A673 (cell line): ENCODE results near the gene OGDH. TPM values are rescaled to one million over a fixed set of nuclear protein-coding genes. Genes with fewer than 3 reads are reported as not detected.

Experiments used
- BruUV-seq: library from RNA; stranded (reverse); fragments of 400-500 nt; replicated peaks from 2 replicates; lab custom pipeline; 2021; lab: Mats Ljungman, UMichigan
- CTCF ChIA-PET: fragments of 300-600 bp; sonication (Branson Sonifier 250); formaldehyde crosslinking; loops from one replicate; lab custom pipeline; 2022; ENCODE audit warnings: antibody characterized with exemption; lab: Charles Lee
- POLR2A ChIA-PET: fragments of 300-600 bp; sonication (Branson Sonifier 250); formaldehyde crosslinking; loops from one replicate; lab custom pipeline; 2022; ENCODE audit warnings: antibody characterized with exemption; ENCODE audit not compliant: low non-redundant PET; lab: Charles Lee
- DNase-seq: peaks from one replicate; pipeline ENCODE4 v3.0.0-alpha.2; 2015; ENCODE audit warnings: low spot score
- H3K27ac ChIP-seq: fragments of 200-600 bp; sonication (generic); 2 replicates; pipeline ENCODE4 v1.5.1; 2016; ENCODE audit warnings: mixed run types, low read depth, mild to moderate bottlenecking, mixed read lengths, antibody characterized with exemption, low read length; ENCODE audit not compliant: poor library complexity, severe bottlenecking
- H3K27me3 ChIP-seq: fragments of 200-600 bp; sonication (generic); replicated peaks from 2 replicates; pipeline ENCODE4 v1.6.1; 2017; ENCODE audit warnings: mixed run types, low read depth, mild to moderate bottlenecking, mixed read lengths, antibody characterized with exemption, low read length; ENCODE audit not compliant: insufficient read depth, poor library complexity
- H3K36me3 ChIP-seq: fragments of 200-600 bp; sonication (generic); 2 replicates; pipeline ENCODE4 v1.6.1; 2016; ENCODE audit warnings: mixed run types, mild to moderate bottlenecking, mixed read lengths, antibody characterized with exemption, low read length; ENCODE audit not compliant: insufficient read depth, poor library complexity, severe bottlenecking
- H3K4me1 ChIP-seq: fragments of 200-600 bp; sonication (generic); 2 replicates; pipeline ENCODE4 v1.6.1; 2017; ENCODE audit warnings: mixed run types, mild to moderate bottlenecking, mixed read lengths, antibody characterized with exemption, low read length; ENCODE audit not compliant: insufficient read depth, poor library complexity, severe bottlenecking
- H3K4me3 ChIP-seq: fragments of 200-600 bp; sonication (generic); 2 replicates; pipeline ENCODE4 v1.5.1; 2016; ENCODE audit warnings: low read depth, mixed run types, mild to moderate bottlenecking, mixed read lengths, low read length; ENCODE audit not compliant: poor library complexity, severe bottlenecking
- H3K9me3 ChIP-seq: fragments of 200-600 bp; sonication (generic); 2 replicates; pipeline ENCODE4 v1.6.1; 2016; ENCODE audit warnings: mixed run types, low read depth, mild to moderate bottlenecking, mixed read lengths, antibody characterized with exemption, low read length; ENCODE audit not compliant: poor library complexity, severe bottlenecking
- EZH2 ChIP-seq: fragments of 200-600 bp; sonication (generic); IDR thresholded peaks from 2 replicates; pipeline ENCODE4 v1.6.1; 2017; ENCODE audit warnings: borderline replicate concordance, low read depth, mild to moderate bottlenecking, mixed read lengths, antibody characterized with exemption, low read length; ENCODE audit not compliant: poor library complexity, severe bottlenecking
- intact Hi-C: fragments of 100-400 bp; cut with micrococcal nuclease; formaldehyde crosslinking; loops from one replicate; pipeline ENCODE4 v1.10.0; 2022; ENCODE audit not compliant: unreplicated experiment
- total RNA-seq: library from RNA; stranded (reverse); gene quantifications from 2 replicates; pipeline ENCODE4 v1.2.3, GENCODE V29; 2021
- TF ChIP-seq, protein P1 (sequence below): fragments of 300-800, 200-600 bp; sonication (generic); conservative IDR thresholded peaks from 2 replicates; pipeline ENCODE4 v1.5.1; 2017; ENCODE audit warnings: low read depth, mild to moderate bottlenecking, antibody characterized with exemption, low read length, moderate library complexity, mixed read lengths

The OGDH gene
- total RNA-seq, 1 experiment from 2014 or later, result 111 TPM

DNA sequence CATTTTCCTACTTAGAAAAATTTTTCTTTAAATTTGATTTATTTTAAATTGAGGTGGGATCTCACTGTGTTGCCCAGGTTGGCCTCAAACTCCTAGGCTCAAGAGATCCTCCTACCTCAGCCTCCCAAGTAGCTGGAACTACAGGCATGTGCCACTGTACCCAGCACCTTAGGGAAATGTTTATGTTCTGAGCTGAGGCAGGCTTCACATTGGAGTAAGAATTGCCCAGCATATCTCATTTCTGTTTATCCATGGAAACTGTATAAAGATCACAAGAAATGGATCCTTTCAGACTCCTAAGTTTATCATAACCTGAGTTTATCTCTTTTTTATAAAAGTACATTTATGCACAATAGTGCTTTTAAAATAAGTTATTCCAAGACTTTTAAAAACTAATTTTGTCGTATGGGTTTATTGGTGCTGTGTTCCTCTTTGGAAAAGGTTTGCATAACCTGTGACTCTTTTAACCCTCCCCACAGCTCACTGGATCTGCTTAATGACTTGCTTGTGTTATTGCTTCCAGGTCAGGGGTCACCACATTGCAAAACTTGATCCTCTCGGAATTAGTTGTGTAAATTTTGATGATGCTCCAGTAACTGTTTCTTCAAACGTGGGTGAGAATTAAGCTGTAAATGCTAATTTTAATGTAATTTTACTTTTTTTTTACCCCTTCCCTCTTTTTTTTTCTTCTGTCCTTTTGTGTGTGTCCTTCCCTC, 40.7 kb downstream of the OGDH start:
- POLR2A ChIA-PET, result no interaction called here
- BruUV-seq, result no TSS peak

DNA sequence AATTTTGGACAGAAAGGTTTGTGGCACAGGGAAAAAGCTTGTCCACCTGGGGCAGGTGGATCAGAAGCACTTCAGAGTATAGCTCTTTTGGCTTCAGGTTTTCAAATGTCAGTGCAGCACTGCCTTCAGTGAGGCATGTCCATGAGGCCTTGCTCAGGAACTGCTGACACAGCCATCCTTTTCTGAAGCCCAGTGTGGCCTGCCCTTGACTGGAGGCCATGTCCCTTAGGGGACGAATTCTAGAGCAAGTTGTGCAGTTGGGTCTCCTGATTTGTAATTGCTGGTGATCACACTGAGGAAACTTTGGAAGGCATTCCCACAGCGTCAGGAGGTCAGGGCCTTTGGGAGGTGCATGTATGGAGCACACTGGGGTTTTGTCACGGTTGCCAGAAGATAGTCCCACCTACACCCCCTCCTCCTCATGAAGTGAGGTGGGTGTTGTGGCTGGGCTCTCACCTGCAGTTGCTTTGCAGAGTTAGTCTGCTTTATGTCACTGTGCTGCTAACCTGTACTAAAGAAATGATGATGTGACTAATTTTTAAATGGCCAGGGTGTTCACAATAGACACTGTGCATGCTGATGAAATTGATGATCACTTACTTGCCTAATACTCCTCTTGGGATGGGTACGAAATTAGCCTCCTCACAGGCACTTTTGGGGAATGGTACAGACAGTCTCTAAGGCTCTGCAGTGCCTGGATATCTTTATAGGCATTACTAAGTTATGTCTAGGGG, 41.7 kb downstream of the OGDH start:
- Histone ChIP-seq H3K27me3 (no peaks in the 10 kb centered on the region), H3K9me3 (no peaks in the 10 kb centered on the region)

More for the DNA sequence above, 40.7 kb downstream of the OGDH start:
- H3K27ac ChIP-seq, result no peak overlapping the region
- CTCF ChIA-PET, result interaction anchor here (0.5 kb wide), 1 partner anchor 108 kb away, joined by 3 read pairs; no protein-coding TSS in a partner anchor
- H3K27me3 ChIP-seq, result no peaks in the 10 kb centered on the region
- no peaks in the 10 kb centered on the region for H3K4me1 ChIP-seq
- no peaks in the 10 kb centered on the region for H3K9me3 ChIP-seq
- DNase-seq, result no peak
- TF ChIP-seq, protein P1, sequence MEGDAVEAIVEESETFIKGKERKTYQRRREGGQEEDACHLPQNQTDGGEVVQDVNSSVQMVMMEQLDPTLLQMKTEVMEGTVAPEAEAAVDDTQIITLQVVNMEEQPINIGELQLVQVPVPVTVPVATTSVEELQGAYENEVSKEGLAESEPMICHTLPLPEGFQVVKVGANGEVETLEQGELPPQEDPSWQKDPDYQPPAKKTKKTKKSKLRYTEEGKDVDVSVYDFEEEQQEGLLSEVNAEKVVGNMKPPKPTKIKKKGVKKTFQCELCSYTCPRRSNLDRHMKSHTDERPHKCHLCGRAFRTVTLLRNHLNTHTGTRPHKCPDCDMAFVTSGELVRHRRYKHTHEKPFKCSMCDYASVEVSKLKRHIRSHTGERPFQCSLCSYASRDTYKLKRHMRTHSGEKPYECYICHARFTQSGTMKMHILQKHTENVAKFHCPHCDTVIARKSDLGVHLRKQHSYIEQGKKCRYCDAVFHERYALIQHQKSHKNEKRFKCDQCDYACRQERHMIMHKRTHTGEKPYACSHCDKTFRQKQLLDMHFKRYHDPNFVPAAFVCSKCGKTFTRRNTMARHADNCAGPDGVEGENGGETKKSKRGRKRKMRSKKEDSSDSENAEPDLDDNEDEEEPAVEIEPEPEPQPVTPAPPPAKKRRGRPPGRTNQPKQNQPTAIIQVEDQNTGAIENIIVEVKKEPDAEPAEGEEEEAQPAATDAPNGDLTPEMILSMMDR, result no peak
- no peak for TF ChIP-seq EZH2
- peaks cover 27% of the 10 kb centered on the region for H3K36me3 ChIP-seq
- intact Hi-C loops, result no loop called here
- no peak overlapping the region for H3K4me3 ChIP-seq

DNA sequence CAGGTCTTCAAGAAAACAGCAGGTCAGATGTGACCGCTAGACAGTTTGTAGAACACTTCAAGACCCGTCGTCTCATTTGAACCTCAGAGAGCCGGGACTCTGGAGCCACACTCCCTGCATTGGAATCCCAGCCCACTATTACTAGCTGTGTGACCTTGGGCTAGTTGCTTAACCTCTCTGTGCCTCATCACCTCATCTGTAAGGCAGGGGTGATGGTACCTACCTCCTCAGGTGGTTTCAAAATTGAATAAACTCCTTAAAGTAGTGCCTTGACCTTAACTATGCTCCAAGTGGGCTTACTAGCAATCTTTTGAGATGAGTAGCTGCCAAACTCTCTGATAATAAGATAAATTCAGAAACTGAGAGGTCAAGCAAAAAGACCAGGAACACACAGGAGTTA, 43.8 kb downstream of the OGDH start:
- Histone ChIP-seq H3K4me3 (no peak overlapping the region), H3K27ac (no peak overlapping the region), H3K27me3 (no peaks in the 10 kb centered on the region), H3K4me1 (no peaks in the 10 kb centered on the region), H3K9me3 (no peaks in the 10 kb centered on the region), H3K36me3 (peaks cover 27% of the 10 kb centered on the region)
- CTCF ChIA-PET, result no interaction called here
- no peak for DNase-seq
- intact Hi-C loops, result no loop called here
- no TSS peak for BruUV-seq
- no peak for TF ChIP-seq EZH2
- TF ChIP-seq, protein P1, result no peak
- POLR2A ChIA-PET, result no interaction called here

More for the DNA sequence above, 41.7 kb downstream of the OGDH start:
- intact Hi-C loops, result no loop called here
- Histone ChIP-seq H3K4me1 (no peaks in the 10 kb centered on the region), H3K4me3 (no peak overlapping the region), H3K36me3 (peaks cover 27% of the 10 kb centered on the region), H3K27ac (no peak overlapping the region)
- no peak for DNase-seq
- TF ChIP-seq, protein P1, result no peak
- BruUV-seq, result no TSS peak
- ChIA-PET POLR2A (no interaction called here), CTCF (interaction anchor here (0.5 kb wide), 1 partner anchor 109 kb away, joined by 3 read pairs; no protein-coding TSS in a partner anchor)
